ENCODE results near the gene SDR42E2. TPM values are rescaled to one million over a fixed set of nuclear protein-coding genes. Genes with fewer than 3 reads are reported as not detected.

Gene SDR42E2
- total and polyA plus RNA-seq, 2 of the 4 experiments (the other 2 are of a cell fraction) = not detected

DNA sequence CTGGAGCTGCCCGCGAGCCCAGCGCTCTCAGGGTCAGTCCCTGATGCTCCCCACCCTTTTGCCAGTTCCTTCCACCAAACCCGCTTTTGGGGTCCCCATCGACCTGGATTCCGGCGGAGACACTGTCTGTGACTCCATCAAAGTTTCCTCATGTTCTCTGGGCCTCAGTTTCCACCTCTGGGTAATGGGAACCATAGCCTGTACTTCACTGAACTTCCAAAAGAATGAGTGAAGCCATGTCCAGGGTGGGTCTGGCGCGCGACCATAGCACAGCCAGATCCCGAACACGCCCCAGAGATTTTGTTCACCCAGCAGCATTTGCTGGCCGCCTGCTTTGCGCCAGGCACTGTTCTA lies 327 bp downstream of the SDR42E2 start:
- no peak overlapping the region for H2AK9ac ChIP-seq (replicated peaks; ENCODE audit: low read depth, low read length, poor library complexity)
- H2BK20ac ChIP-seq (ENCODE audit: low read depth, low read length) = no peak overlapping the region
- TF ChIP-seq, protein P1, sequence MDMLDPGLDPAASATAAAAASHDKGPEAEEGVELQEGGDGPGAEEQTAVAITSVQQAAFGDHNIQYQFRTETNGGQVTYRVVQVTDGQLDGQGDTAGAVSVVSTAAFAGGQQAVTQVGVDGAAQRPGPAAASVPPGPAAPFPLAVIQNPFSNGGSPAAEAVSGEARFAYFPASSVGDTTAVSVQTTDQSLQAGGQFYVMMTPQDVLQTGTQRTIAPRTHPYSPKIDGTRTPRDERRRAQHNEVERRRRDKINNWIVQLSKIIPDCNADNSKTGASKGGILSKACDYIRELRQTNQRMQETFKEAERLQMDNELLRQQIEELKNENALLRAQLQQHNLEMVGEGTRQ (IDR thresholded peaks at IDR 0.05; ENCODE audit: low read depth, low read length) = no peak
- H2AK5ac ChIP-seq (ENCODE audit: low read depth, low read length) = no peak overlapping the region
- no peak overlapping the region for H3K4me3 ChIP-seq (ENCODE audit: insufficient read depth, low read depth, low read length)
- dilution Hi-C loops (cut with HindIII; ENCODE audit: low sequenced_read_pairs, unreplicated experiment) (no loop called here), intact Hi-C loops (cut with micrococcal nuclease) (no loop called here), in situ Hi-C loops (cut with MboI; ENCODE audit: low sequenced_read_pairs) (no loop called here)
- no peak overlapping the region for H2BK15ac ChIP-seq (ENCODE audit: low read depth, low read length)
- H2AFZ ChIP-seq (replicated peaks; ENCODE audit: low read length, poor library complexity) = peak overlapping the region; percentile 48
- H3K9ac ChIP-seq (ENCODE audit: low read depth, low read length) = no peak overlapping the region
- ATAC-seq (ENCODE audit: low read depth) (no peak), DNase-seq (no peak)
- no peak overlapping the region for H4K8ac ChIP-seq (ENCODE audit: low read depth in 2 of 2, low read length in 2 of 2)
- no peak overlapping the region for H4K91ac ChIP-seq (ENCODE audit: insufficient read depth, low read depth, low read length)
- no peak overlapping the region for H2BK5ac ChIP-seq (ENCODE audit: low read depth, low read length, poor library complexity, severe bottlenecking)
- no peaks in the 10 kb centered on the region for H3K4me1 ChIP-seq (ENCODE audit: control insufficient read depth, insufficient read depth, low read length)
- no peak overlapping the region for H3K23ac ChIP-seq (ENCODE audit: low read depth, low read length)
- no peak overlapping the region for H3K27ac ChIP-seq (ENCODE audit: insufficient read depth, low read length)
- H3K18ac ChIP-seq (ENCODE audit: low read depth, low read length) = no peak overlapping the region
- H3K4me2 ChIP-seq (ENCODE audit: low read depth, low read length) = no peak overlapping the region
- no peak overlapping the region for H2BK120ac ChIP-seq (ENCODE audit: low read depth, low read length)
- no peaks in the 10 kb centered on the region for H3K9me1 ChIP-seq (ENCODE audit: insufficient read depth, low read length)
- H3K4ac ChIP-seq (ENCODE audit: low read depth, low read length) = no peak overlapping the region
- 26% methylated on average over 14 of the region's 14 CpGs; no CpG with 5 or more reads in 1 of the 2 experiments for WGBS, 2 experiments (ENCODE audit: extremely low coverage in 2 of 2, insufficient read length in 1 of 2)
- ChIA-PET CTCF (no interaction called here), POLR2A (ENCODE audit: unreplicated experiment) (no interaction called here)
- no peaks in the 10 kb centered on the region for H3K9me3 ChIP-seq (ENCODE audit: control insufficient read depth, insufficient read depth, low read length)
- no TSS peak for BruUV-seq (replicated peaks)
- H3K27me3 ChIP-seq (ENCODE audit: control insufficient read depth, insufficient read depth, low read length) = peaks cover 29% of the 10 kb centered on the region
- H4K5ac ChIP-seq (ENCODE audit: low read depth, low read length) = no peak overlapping the region
- no peaks in the 10 kb centered on the region for H4K20me1 ChIP-seq (ENCODE audit: insufficient read depth, low read length)
- H3K56ac ChIP-seq (ENCODE audit: extremely low read depth, insufficient read depth, low read length) = no peak overlapping the region
- no peaks in the 10 kb centered on the region for H3K36me3 ChIP-seq (ENCODE audit: control insufficient read depth, insufficient read depth, low read length)
- H3K79me1 ChIP-seq (ENCODE audit: low read depth in 1 of 2, low read length in 2 of 2) = no peaks in the 10 kb centered on the region
- H3K14ac ChIP-seq (replicated peaks; ENCODE audit: low read depth, low read length) = no peak overlapping the region

Measured in IMR-90 (cell line).